Stomach (tissue), 4 donors: ENCODE results near the gene UBE2D1.

ENCODE experiments used
- CTCF ChIP-seq, 7 experiments: fragments of 450-650 bp in 4 of 7; fragments of 200-600 bp in 3 of 7; sonication (generic) in 3 of 7; IDR thresholded peaks; one replicate each; pipeline ENCODE4 v1.5.1; 2016 to 2019; ENCODE audit warnings: antibody characterized with exemption in 7 of 7, control low read depth in 2 of 7, mild to moderate bottlenecking in 1 of 7
- EP300 ChIP-seq: sonication (generic); formaldehyde crosslinking; IDR thresholded peaks from one replicate; pipeline ENCODE4 v1.6.1; 2017; ENCODE audit warnings: antibody characterized with exemption

- TF ChIP-seq CTCF (IDR thresholded peaks at IDR 0.05): no peak
- no peak for TF ChIP-seq EP300
These were observed 7.8 kb upstream of the UBE2D1 start for GRCh38 chr10:58326967-58327381.
